GM19193 (cell line): ENCODE data around the gene C10orf95.

Experiments
- POLR2A ChIP-seq: IDR thresholded peaks from 4 replicates; pipeline ENCODE4 v1.6.1; 2011; ENCODE audit not compliant: insufficient read depth, insufficient read length; ENCODE audit errors: extremely low read depth

C10orf95 gene

DNA sequence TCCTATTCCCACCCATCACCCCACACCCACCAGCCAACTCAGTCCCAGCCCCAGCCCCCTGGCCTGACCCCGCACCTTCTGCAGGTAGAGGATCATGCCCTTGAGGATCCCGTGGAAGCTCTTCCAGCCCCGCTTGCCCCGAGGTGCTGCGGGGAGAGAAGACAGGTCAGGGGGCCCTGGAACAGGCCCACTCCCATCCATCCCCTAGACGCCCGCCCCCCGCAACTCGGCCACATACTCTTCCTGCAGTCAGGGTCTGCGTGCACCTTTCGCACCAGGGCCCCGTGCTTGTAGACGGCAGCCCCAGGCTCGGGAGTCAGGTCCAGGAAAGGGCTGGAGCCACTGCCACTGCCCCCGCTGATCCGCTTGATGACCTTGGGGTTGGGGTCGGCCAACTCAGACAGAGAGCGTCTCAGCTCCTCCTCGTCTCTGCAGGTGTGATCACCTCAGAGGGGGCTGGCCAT is 46.2 kb downstream of the C10orf95 start:
- TF ChIP-seq POLR2A, result no peak

DNA sequence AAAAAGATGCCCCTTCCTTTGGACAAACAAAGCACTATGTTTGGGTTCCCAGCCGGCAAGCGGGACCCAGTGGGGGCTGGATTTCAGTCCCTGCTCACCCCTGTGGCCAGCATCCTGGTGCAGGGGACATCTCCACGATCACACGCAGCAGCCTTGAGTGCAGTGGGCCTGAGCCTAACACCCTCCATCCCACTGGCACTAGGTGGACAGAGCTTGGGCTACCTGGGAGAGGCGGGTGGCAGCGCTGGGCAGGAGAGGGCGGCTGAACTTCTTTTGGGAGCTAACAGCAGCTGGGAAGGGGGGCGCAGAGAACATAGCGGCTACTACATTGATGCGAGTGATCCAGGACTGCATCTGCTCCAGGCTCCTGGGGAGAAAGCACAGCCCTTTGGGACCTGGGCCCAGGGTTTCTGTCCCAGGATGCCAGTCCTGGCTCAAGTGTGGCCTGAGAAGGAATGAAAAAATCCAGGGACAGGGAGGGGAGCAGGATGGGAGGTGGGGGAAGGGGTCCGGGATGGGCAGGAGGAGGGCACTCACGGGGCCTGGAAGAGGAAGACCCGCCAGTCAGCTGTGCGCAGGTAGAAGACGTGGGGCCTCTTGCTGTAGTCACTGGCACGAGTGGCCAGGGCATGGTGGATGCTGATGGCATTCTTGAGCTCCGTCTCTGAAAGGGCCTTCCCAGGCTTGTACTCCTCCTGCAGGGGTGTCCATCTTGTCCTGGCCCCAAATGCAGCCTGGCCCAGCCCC is 46.8 kb downstream of the C10orf95 start:
- TF ChIP-seq POLR2A, result peak; percentile 54

DNA sequence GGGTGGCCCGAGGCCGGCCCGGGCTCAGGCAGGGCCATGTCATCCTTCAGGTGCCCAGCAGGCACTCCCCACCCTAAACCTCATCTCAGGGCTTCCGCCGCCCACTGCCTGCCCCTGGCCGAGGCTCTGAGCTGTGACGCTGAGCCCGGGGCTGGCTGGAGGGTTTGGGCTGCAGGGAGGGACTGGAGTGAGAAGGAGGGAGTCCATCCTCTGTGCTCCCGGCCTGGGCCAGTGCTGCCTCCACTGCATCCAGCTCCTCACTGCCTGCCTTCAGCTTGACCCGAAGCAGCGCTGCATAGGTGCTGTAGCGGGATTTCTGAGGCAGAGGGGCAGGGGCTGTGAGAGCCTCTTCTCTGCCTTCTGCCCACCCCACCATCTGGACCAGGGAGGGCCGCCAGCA is 48.2 kb downstream of the C10orf95 start:
- peak; percentile 24 for TF ChIP-seq POLR2A

DNA sequence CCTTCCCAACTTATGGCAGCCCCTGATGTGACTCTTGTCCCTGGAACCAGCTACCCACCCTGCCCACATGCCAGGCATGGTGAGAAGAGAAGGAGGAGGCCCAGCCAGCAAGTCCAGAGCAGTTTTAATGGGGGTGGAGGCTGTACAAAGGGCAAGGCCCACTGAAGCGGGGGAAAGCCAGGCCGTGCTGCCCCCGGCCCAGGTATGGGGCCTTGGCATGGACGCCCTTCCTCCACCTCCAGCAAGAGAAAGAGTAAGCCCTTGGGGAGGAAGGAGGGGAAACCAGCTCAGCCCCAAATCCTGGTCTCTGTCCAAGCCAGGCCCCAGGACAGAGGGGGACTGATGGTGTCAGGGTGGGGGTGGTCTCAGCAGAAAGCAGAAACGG is 48.8 kb downstream of the C10orf95 start:
- no peak for TF ChIP-seq POLR2A

DNA sequence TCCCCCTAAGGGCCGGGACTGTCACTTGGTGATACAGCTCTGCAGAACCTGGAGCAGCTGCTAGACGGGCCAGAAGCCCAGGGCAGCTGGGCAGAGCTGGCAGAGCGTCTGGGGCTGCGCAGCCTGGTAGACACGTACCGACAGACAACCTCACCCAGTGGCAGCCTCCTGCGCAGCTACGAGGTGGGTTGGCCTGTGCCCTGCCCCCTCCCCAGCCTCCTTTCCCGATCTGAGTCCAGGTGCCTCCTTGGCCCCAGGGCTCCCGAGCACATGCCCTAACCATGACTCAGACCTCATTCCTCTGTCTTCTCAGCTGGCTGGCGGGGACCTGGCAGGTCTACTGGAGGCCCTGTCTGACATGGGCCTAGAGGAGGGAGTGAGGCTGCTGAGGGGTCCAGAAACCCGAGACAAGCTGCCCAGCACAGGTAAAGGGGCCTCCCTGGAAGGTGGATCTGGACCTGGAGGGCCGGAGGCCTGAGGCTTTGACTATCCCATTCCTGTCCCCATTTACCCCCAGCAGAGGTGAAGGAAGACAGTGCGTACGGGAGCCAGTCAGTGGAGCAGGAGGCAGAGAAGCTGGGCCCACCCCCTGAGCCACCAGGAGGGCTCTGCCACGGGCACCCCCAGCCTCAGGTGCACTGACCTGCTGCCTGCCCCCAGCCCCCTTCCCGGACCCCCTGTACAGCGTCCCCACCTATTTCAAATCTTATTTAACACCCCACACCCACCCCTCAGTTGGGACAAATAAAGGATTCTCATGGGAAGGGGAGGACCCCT is 49.4 kb downstream of the C10orf95 start:
- no peak for TF ChIP-seq POLR2A

DNA sequence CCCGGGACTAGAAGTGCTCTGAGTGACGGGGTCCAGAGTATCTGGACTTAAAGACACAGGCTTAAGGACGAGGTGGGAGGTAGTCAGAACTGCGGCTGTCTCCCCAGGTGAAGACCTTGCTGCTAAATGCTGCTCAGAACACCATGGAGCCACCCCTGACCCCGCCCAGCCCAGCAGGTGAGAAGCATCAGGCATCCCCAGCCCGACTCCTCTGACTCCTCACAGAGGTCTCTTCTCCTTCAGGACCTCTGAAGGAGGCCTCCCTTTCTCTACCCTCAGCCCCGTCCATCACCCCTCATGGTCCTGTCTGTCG is 50.0 kb downstream of the C10orf95 start:
- TF ChIP-seq POLR2A, result no peak

DNA sequence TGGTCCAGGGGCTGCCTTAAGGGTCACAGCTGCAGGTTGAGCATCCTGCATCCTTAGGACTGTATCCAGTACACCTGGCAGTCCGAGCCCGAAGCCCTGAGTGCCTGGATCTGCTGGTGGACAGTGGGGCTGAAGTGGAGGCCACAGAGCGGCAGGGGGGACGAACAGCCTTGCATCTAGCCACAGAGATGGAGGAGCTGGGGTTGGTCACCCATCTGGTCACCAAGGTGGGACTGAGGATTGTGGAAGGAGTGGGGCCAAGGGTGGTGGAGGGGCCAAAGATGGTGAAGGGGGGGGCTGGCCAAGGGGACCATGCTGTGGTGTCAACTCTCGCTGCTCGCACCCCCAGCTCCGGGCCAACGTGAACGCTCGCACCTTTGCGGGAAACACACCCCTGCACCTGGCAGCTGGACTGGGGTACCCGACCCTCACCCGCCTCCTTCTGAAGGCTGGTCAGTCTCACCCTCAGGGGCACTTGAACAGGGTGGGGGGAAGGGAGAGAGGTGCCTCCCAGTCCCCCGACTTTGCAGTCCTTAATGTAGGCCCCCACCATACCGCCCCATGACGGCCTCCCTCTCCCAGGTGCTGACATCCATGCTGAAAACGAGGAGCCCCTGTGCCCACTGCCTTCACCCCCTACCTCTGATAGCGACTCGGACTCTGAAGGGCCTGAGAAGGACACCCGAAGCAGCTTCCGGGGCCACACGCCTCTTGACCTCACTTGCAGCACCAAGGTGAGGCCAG is 50.6 kb downstream of the C10orf95 start:
- peak; percentile 23 for TF ChIP-seq POLR2A

DNA sequence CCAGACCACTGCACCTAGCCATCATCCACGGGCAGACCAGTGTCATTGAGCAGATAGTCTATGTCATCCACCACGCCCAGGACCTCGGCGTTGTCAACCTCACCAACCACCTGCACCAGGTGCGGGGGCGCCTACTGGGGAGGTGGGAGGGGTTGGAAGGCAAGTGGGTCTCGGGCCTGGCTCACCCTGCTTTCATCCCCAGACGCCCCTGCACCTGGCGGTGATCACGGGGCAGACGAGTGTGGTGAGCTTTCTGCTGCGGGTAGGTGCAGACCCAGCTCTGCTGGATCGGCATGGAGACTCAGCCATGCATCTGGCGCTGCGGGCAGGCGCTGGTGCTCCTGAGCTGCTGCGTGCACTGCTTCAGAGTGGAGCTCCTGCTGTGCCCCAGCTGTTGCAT is 51.3 kb downstream of the C10orf95 start:
- no peak for TF ChIP-seq POLR2A
